Measurements from ENCODE around the gene RHOF. TPM values are rescaled to one million over a fixed set of nuclear protein-coding genes. Genes with fewer than 3 reads are reported as not detected.
A peak's percentile ranks its signal among the peaks of the same experiment; 100 is the strongest.

Gene RHOF
- total and polyA plus RNA-seq, 2 of the 13 experiments (the other 11 are each of a cell fraction or from before 2014, with no cell fraction given), result 14.6 to 32.2 TPM

GRCh38 chr12:121773011-121773777 lies 20.3 kb downstream of the RHOF start (continued):
- no peak for TF ChIP-seq HNRNPL (IDR thresholded peaks at IDR 0.05; ENCODE audit: low read depth, low read length)
- TF ChIP-seq PHF8 (CRISPR knock-in tag; IDR thresholded peaks at IDR 0.05), result no peak
- no peak for TF ChIP-seq RFX1 (IDR thresholded peaks at IDR 0.05)
- no peak for TF ChIP-seq ZNF101 (CRISPR knock-in tag; IDR thresholded peaks at IDR 0.05; ENCODE audit: borderline replicate concordance, low read depth)
- TF ChIP-seq, protein P1, sequence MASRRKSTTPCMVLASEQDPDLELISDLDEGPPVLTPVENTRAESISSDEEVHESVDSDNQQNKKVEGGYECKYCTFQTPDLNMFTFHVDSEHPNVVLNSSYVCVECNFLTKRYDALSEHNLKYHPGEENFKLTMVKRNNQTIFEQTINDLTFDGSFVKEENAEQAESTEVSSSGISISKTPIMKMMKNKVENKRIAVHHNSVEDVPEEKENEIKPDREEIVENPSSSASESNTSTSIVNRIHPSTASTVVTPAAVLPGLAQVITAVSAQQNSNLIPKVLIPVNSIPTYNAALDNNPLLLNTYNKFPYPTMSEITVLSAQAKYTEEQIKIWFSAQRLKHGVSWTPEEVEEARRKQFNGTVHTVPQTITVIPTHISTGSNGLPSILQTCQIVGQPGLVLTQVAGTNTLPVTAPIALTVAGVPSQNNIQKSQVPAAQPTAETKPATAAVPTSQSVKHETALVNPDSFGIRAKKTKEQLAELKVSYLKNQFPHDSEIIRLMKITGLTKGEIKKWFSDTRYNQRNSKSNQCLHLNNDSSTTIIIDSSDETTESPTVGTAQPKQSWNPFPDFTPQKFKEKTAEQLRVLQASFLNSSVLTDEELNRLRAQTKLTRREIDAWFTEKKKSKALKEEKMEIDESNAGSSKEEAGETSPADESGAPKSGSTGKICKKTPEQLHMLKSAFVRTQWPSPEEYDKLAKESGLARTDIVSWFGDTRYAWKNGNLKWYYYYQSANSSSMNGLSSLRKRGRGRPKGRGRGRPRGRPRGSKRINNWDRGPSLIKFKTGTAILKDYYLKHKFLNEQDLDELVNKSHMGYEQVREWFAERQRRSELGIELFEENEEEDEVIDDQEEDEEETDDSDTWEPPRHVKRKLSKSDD (CRISPR knock-in tag; IDR thresholded peaks at IDR 0.05; ENCODE audit: low read depth), result no peak
- TF ChIP-seq, protein P2, sequence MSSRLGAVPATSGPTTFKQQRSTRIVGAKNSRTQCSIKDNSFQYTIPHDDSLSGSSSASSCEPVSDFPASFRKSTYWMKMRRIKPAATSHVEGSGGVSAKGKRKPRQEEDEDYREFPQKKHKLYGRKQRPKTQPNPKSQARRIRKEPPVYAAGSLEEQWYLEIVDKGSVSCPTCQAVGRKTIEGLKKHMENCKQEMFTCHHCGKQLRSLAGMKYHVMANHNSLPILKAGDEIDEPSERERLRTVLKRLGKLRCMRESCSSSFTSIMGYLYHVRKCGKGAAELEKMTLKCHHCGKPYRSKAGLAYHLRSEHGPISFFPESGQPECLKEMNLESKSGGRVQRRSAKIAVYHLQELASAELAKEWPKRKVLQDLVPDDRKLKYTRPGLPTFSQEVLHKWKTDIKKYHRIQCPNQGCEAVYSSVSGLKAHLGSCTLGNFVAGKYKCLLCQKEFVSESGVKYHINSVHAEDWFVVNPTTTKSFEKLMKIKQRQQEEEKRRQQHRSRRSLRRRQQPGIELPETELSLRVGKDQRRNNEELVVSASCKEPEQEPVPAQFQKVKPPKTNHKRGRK (CRISPR knock-in tag; IDR thresholded peaks at IDR 0.05), result no peak
- TF ChIP-seq, protein P3, sequence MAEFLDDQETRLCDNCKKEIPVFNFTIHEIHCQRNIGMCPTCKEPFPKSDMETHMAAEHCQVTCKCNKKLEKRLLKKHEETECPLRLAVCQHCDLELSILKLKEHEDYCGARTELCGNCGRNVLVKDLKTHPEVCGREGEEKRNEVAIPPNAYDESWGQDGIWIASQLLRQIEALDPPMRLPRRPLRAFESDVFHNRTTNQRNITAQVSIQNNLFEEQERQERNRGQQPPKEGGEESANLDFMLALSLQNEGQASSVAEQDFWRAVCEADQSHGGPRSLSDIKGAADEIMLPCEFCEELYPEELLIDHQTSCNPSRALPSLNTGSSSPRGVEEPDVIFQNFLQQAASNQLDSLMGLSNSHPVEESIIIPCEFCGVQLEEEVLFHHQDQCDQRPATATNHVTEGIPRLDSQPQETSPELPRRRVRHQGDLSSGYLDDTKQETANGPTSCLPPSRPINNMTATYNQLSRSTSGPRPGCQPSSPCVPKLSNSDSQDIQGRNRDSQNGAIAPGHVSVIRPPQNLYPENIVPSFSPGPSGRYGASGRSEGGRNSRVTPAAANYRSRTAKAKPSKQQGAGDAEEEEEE (CRISPR knock-in tag; IDR thresholded peaks at IDR 0.05; ENCODE audit: borderline replicate concordance), result no peak
- no peak for TF ChIP-seq EED (CRISPR knock-in tag; IDR thresholded peaks at IDR 0.05)
- TF ChIP-seq SOX6 (IDR thresholded peaks at IDR 0.05), result no peak
- TF ChIP-seq SOX6 (CRISPR knock-in tag; IDR thresholded peaks at IDR 0.05), result 0 out of 2 replicates have a peak, but pooled peaks have one; percentile 20
- TF ChIP-seq HDAC2 (CRISPR knock-in tag; IDR thresholded peaks at IDR 0.05), result peak; percentile 41; the same call in 1 of the 2 replicates
- no peak for TF ChIP-seq ZNF33A (CRISPR knock-in tag; IDR thresholded peaks at IDR 0.05; ENCODE audit: borderline replicate concordance)
- TF ChIP-seq, protein P4, sequence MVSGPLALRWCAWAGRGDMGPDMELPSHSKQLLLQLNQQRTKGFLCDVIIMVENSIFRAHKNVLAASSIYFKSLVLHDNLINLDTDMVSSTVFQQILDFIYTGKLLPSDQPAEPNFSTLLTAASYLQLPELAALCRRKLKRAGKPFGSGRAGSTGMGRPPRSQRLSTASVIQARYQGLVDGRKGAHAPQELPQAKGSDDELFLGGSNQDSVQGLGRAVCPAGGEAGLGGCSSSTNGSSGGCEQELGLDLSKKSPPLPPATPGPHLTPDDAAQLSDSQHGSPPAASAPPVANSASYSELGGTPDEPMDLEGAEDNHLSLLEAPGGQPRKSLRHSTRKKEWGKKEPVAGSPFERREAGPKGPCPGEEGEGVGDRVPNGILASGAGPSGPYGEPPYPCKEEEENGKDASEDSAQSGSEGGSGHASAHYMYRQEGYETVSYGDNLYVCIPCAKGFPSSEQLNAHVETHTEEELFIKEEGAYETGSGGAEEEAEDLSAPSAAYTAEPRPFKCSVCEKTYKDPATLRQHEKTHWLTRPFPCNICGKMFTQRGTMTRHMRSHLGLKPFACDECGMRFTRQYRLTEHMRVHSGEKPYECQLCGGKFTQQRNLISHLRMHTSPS (CRISPR knock-in tag; IDR thresholded peaks at IDR 0.05; ENCODE audit: low read depth), result 0 out of 2 replicates have a peak, but pooled peaks have one; percentile 43
- TF ChIP-seq AKAP8 (CRISPR knock-in tag; IDR thresholded peaks at IDR 0.05), result no peak
- TF ChIP-seq ZNF552 (CRISPR knock-in tag; IDR thresholded peaks at IDR 0.05; ENCODE audit: borderline replicate concordance), result no peak
- TF ChIP-seq ZNF589 (CRISPR knock-in tag; conservative IDR thresholded peaks at IDR 0.05), result no peak
- TF ChIP-seq, protein P5, sequence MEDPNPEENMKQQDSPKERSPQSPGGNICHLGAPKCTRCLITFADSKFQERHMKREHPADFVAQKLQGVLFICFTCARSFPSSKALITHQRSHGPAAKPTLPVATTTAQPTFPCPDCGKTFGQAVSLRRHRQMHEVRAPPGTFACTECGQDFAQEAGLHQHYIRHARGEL (CRISPR knock-in tag; IDR thresholded peaks at IDR 0.05), result no peak
- TF ChIP-seq PHB2 (IDR thresholded peaks at IDR 0.05; ENCODE audit: partially characterized antibody), result no peak
- no peak for TF ChIP-seq ZNF772 (CRISPR knock-in tag; IDR thresholded peaks at IDR 0.05)
- no peak for TF ChIP-seq DNMT1 (CRISPR knock-in tag; IDR thresholded peaks at IDR 0.05)
- no peak for TF ChIP-seq PHF5A (CRISPR knock-in tag; IDR thresholded peaks at IDR 0.05; ENCODE audit: low read depth, unreplicated experiment)
- TF ChIP-seq KLF16 (CRISPR knock-in tag; IDR thresholded peaks at IDR 0.05), result no peak
- TF ChIP-seq ZNF225 (CRISPR knock-in tag; IDR thresholded peaks at IDR 0.05), result no peak

All from HepG2 (cell line).